GM21717 (cell line): ENCODE results near the gene NODAL.

ENCODE experiments used
- ATAC-seq: cut with Tn5 transposase; IDR thresholded peaks from one replicate; pipeline ENCODE4 v1.9.1; 2021; ENCODE audit warnings: mild to moderate bottlenecking, moderate library complexity; ENCODE audit not compliant: unreplicated experiment

NODAL gene

GRCh38 chr10:70465278-70465677 is 23.8 kb upstream of the NODAL start:
- no peak for ATAC-seq

GRCh38 chr10:70462349-70462984 is 21.0 kb upstream of the NODAL start:
- ATAC-seq: no peak

- no peak for ATAC-seq
Observed at GRCh38 chr10:70461397-70462348, 20.2 kb upstream of the NODAL start.

DNA sequence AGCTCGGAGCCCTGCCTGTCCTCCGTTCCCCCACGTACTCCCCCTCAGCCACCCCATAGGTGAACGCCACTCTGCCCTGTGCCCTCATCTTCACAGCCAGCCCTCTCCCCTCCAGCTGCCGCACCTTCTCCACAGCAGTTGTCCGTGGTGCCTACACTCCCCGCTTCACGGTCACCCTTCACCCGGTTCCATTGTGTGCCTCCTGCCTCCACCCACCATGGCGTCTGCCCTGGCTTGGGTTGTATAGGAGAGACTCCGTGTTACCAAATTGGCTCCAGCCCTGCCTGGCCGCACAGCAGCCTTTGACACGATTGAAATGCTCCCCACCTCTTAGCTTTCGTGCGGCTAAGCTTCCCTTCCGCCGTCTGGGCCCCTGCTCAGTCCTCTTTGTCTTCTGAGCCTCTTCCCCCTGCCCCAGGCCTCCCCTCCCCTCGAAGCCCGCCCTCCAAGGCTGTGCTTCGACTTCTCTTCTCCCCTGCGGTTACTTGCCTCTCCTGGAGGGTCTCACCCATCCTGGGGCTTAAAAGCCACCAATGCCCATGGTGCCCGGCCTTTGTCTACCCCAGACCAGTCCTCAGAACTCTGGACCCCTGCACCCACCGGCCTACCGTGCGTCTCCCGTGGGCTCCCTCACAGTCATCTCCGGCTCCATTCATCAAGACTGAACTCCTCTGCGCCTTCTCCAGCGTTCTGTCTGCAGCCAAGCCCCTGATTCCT is 18.5 kb upstream of the NODAL start:
- no peak for ATAC-seq

GRCh38 chr10:70459061-70459773 is 17.7 kb upstream of the NODAL start:
- ATAC-seq: no peak

GRCh38 chr10:70458329-70459060 is 17.0 kb upstream of the NODAL start:
- ATAC-seq: no peak

GRCh38 chr10:70457759-70458305 is 16.4 kb upstream of the NODAL start:
- ATAC-seq: no peak

- no peak for ATAC-seq
Observed at GRCh38 chr10:70456164-70456563, 14.7 kb upstream of the NODAL start.

DNA sequence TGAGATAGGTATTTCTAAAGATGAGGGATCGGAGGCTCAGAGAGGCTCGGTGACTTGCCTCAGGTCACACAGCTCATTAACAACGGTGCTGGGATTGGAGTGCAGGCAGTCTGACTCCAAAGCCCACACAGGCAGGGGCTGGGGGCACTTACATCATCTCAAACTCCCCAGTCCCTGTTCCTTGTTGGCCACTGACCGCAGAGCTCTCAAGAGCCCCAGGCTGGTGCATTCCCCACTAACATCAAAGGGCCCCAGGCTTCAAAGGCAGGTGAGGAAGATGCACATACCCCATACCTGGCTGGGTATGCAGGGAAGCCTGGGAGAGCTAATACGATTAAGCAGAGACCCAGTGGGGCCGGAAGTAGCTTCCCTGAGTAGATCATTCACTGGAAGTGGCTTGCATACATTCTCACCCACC is 13.7 kb upstream of the NODAL start:
- no peak for ATAC-seq

GRCh38 chr10:70448236-70448635 is 6.8 kb upstream of the NODAL start:
- ATAC-seq: no peak

DNA sequence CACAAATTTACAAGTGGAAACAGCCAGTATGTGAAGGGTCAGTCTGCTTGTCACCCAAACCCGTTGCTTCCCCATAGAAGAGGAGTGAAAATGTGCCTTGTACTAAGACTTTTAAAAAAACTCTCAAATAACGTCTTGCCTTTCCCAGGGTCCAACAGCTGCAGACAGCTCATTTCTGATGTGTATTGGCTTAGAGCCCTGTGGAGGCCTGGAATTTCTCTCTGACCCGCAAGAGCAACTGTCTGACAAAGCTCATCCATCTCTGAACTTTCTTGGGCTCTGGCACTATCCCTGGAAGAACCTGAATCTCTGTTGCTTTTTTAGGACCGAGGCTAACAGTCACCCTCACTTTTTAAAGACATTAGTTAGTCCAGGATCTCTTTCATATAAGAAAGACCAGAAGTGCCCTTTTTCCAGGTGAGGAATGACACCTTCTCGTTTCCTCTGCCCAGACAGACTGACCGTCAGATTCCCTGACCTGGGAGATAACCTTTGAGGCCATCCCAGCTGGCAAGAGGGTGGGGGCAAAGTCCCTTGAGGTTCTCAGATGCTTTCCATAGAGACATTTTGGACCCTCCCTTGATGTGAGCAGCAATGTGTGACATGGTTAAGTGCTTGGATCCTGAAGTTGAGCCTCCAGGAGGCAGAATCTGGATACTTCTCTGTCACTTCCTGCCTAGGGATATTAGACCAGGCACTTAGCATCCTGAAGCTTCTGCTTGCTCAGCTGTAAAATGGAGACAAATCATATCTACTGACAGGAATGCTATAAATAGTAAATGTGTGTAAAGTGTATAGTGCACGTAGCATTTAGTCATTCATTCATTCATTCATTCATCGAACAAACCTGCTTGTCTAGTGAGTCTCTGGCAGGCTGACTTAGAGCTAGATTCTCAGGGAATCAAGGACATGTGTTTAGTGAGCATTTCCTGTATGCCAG is 4.5 kb upstream of the NODAL start:
- ATAC-seq: no peak

DNA sequence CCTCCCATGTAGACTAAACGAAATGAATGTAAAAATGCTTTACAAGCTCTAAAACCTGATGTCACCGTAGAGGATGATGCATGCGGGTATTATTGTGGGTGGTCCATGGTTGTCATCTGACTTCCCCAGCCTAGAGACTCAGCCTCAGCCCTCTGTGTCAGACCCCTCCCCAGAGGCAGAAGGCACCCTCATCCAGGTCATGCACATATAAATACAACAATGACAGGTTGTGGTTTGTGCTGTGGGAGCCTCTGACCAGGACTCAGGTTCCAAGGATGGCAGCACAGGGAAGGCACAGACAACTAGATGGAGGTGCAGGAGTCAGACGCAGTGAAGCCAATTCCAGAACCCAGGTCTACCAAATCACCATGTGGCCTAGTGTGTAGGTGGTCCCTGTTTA is 3.3 kb upstream of the NODAL start:
- no peak for ATAC-seq

GRCh38 chr10:70442332-70442988 is 979 bp upstream of the NODAL start:
- no peak for ATAC-seq

DNA sequence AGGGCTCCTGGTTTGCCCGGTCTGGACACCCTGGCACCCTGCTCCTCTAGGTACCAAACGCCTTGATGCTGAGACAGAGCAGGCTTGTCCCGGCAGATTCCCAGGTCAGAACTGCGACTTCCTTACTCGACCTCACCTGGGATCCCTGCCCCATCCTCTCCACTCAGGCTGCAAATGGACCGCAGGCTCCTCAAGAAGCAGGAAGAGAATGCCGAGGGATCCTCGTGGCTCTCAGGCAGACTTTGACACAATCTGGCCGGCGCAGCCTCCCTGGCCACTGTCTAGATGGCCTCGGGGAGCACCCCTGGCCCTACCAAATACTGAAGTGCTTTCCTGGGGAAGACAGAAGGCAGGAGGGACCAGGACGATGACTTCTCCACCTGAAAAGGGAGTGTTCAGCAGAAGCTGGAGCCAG is 421 bp upstream of the NODAL start:
- no peak for ATAC-seq

DNA sequence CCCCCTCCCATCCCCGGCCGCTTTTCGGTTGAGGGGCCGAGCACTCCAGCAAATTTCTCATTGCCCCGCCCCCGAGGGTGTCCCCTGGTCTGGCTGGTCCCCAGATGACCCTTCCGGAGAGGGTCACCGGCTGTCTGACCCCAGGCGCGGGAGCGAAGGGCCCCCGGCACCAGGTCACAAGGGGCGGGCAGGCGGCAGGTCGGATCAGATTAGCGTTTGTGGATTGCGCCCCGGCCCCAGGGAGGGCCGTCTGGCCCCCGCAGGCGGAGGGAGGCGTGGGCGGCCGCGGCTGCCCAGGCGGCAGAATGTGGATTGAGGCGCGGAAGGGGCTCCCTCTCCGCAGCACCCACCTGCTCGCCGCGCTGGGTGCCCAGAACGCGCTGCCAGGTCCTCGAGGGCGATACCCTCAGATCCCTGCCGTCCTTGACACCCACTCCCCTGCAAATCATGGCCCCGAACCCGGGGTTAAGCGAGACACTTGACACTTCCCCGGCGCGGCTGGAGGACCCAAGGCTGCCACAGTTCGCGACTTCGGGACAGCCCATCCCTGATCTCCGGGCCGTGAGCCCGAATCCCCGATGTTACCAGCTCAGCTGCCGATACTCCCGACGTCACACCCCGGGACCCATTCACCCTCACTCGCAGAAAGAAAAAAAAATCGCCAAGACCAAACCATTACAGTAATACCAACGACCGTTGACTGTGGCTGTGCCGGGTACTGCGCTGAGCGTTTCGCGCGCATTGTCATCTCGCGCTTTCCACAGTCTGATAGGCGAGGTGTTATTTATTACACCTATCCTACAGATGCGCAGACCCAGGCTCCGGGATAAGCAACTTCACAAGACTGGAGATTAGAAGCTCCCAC is 953 bp downstream of the NODAL start:
- ATAC-seq: no peak

- no peak for ATAC-seq
Observed at GRCh38 chr10:70437721-70438120, 3.8 kb downstream of the NODAL start.
